ENCODE data around the gene PTPRG.

PTPRG gene

GRCh38 chr3:61664105-61664482 lies 102.7 kb downstream of the PTPRG start:
- no peak for ATAC-seq
- Mint-ChIP-seq H3K27me3 (no peaks in the 10 kb centered on the region), H3K27ac (no peak overlapping the region), H3K4me1 (no peaks in the 10 kb centered on the region), H3K4me3 (no peak overlapping the region), H3K9me3 (no peaks in the 10 kb centered on the region), H3K36me3 (no peaks in the 10 kb centered on the region)

- no peak for ATAC-seq
- no peak overlapping the region for H3K4me3 Mint-ChIP-seq
- H3K27ac Mint-ChIP-seq = no peak overlapping the region
- H3K9me3 Mint-ChIP-seq = no peaks in the 10 kb centered on the region
- no peaks in the 10 kb centered on the region for H3K36me3 Mint-ChIP-seq
- no peaks in the 10 kb centered on the region for H3K4me1 Mint-ChIP-seq
- H3K27me3 Mint-ChIP-seq = no peaks in the 10 kb centered on the region
Observed at GRCh38 chr3:61665121-61665520, 103.8 kb downstream of the PTPRG start.

- no peaks in the 10 kb centered on the region for H3K9me3 Mint-ChIP-seq
- H3K36me3 Mint-ChIP-seq = no peaks in the 10 kb centered on the region
- no peaks in the 10 kb centered on the region for H3K4me1 Mint-ChIP-seq
- H3K4me3 Mint-ChIP-seq = no peak overlapping the region
- no peak for ATAC-seq
- no peak overlapping the region for H3K27ac Mint-ChIP-seq
- H3K27me3 Mint-ChIP-seq = no peaks in the 10 kb centered on the region
Observed at GRCh38 chr3:61665987-61666386, 104.6 kb downstream of the PTPRG start.

DNA sequence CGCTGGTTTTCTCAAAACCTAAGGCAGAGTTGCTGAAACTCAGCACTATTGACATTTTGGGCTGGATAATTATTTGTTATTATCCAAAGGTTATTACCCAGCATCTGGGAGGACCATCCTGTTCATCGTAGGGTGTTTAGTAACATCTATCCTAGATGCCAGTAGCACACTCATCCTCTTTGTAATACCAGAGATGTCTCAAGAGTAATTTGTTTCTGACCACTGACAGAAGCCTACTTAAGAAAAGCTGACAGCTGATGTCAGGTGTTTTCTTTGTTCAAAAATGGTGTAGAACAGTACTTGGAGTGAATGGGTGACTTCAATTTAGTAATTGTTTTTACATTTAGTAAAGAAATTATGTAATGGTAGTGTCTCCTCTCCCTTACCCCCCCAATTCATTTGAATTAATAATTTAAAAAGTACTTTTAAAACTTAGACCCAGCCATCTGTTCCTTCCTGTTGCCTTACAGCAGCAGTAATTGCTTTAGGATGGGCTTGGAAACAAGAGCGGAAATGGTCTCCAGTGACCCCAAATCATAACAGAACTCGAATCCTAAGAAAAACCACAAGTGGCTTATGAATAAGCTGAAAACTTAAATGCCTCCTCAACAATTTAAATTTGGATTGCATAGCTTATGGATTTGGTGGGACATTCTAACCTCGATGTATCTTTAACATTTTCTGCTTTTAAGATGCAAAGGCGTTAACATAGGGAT lies 105.4 kb downstream of the PTPRG start:
- no peaks in the 10 kb centered on the region for H3K9me3 Mint-ChIP-seq
- H3K27me3 Mint-ChIP-seq = no peaks in the 10 kb centered on the region
- H3K27ac Mint-ChIP-seq = no peak overlapping the region
- H3K4me1 Mint-ChIP-seq = no peaks in the 10 kb centered on the region
- H3K36me3 Mint-ChIP-seq = no peaks in the 10 kb centered on the region
- H3K4me3 Mint-ChIP-seq = no peak overlapping the region
- no peak for ATAC-seq

GRCh38 chr3:61667383-61667782 lies 106.0 kb downstream of the PTPRG start:
- Mint-ChIP-seq H3K4me3 (no peak overlapping the region), H3K9me3 (no peaks in the 10 kb centered on the region), H3K4me1 (no peaks in the 10 kb centered on the region), H3K36me3 (no peaks in the 10 kb centered on the region), H3K27ac (no peak overlapping the region), H3K27me3 (no peaks in the 10 kb centered on the region)
- ATAC-seq = no peak

DNA sequence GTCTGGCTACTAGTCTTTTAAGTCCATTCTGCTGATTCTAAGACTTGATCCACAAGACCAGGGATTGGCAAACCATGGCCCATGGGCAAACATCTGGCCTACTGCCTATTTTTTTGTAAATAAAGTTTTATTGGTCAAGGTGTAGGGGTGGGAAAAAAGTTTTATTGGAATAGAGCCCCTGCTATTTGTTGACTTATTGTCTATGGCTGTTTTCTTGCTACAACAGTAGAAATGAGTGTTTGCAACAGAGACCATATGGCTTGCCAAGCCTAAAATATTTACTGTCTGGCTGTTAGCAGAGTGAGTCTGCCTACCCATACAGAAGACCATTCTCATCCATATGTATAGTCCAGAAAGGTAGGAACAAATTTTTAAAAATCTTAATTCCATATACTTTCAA lies 106.4 kb downstream of the PTPRG start:
- H3K4me3 Mint-ChIP-seq = no peak overlapping the region

GRCh38 chr3:61668317-61668864 lies 107.0 kb downstream of the PTPRG start:
- H3K9me3 Mint-ChIP-seq = peaks cover 2% of the 10 kb centered on the region
- H3K27me3 Mint-ChIP-seq = no peaks in the 10 kb centered on the region
- H3K4me1 Mint-ChIP-seq = no peaks in the 10 kb centered on the region
- ATAC-seq = no peak
- H3K36me3 Mint-ChIP-seq = no peaks in the 10 kb centered on the region
- no peak overlapping the region for H3K27ac Mint-ChIP-seq
- H3K4me3 Mint-ChIP-seq = no peak overlapping the region

More for the DNA sequence above, 106.4 kb downstream of the PTPRG start:
- ATAC-seq = no peak
- Mint-ChIP-seq H3K4me1 (no peaks in the 10 kb centered on the region), H3K27me3 (no peaks in the 10 kb centered on the region), H3K27ac (no peak overlapping the region), H3K36me3 (no peaks in the 10 kb centered on the region), H3K9me3 (peaks cover under 1% of the 10 kb centered on the region)

GRCh38 chr3:61669203-61669602 lies 107.8 kb downstream of the PTPRG start:
- no peak overlapping the region for H3K27ac Mint-ChIP-seq
- H3K4me1 Mint-ChIP-seq = no peaks in the 10 kb centered on the region
- no peaks in the 10 kb centered on the region for H3K36me3 Mint-ChIP-seq
- H3K4me3 Mint-ChIP-seq = no peak overlapping the region
- H3K9me3 Mint-ChIP-seq = peaks cover 2% of the 10 kb centered on the region
- ATAC-seq = no peak
- H3K27me3 Mint-ChIP-seq = no peaks in the 10 kb centered on the region

DNA sequence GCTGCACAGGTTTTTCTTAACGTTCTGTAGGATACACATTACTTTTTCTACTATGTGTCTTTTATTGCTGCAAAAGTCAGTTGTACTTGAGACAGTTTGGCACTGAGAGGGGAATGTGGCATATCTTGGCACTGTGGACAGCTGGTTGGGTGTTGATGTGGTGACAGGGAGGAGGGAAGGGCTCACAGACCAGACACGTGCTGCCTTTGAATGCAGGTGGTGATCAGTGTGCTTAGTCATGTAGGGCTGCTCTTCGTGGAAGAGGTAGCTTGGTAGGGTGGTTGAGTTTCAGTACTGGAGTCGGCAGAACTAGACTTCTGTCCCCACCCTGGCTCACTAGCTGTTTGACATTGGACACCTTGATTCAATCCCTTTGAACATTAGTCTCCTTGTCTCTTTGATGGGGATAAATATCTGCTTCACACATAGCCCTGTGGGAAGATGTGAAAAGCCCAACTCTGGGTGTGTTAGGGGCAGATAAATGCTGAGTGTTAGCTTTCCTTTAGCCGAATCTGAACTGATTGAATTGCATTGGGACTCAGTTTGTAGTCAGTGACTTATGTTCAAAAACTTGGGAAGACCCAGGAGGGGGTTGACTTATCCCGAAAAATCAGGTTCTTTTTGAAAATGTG lies 108.4 kb downstream of the PTPRG start:
- H3K27ac Mint-ChIP-seq = no peak overlapping the region
- H3K4me3 Mint-ChIP-seq = no peak overlapping the region
- ATAC-seq = peak; percentile 73
- no peaks in the 10 kb centered on the region for H3K4me1 Mint-ChIP-seq
- H3K36me3 Mint-ChIP-seq = no peaks in the 10 kb centered on the region
- no peaks in the 10 kb centered on the region for H3K27me3 Mint-ChIP-seq
- peaks cover 2% of the 10 kb centered on the region for H3K9me3 Mint-ChIP-seq

DNA sequence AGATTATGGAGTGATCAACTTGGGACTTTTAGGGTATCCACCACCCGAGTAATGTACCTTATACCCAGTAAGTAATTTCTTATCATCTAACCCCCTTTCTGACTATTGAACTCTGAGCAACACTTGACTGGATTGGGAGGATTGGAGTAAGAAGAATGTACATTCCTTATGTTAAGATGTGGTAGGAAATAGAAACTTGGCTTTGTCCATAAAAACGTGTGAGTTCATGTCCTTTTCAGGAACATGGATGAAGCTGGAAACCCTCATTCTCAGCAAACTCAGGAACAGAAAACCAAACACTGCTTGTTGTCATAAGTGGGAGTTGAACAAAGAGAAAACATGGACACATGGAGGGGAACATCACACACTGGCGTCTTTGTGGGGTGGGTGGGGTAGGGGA lies 112.3 kb downstream of the PTPRG start:
- Mint-ChIP-seq H3K27me3 (no peaks in the 10 kb centered on the region), H3K27ac (no peak overlapping the region), H3K4me3 (no peak overlapping the region), H3K36me3 (no peaks in the 10 kb centered on the region), H3K9me3 (peaks cover 2% of the 10 kb centered on the region), H3K4me1 (no peaks in the 10 kb centered on the region)
- ATAC-seq = no peak

DNA sequence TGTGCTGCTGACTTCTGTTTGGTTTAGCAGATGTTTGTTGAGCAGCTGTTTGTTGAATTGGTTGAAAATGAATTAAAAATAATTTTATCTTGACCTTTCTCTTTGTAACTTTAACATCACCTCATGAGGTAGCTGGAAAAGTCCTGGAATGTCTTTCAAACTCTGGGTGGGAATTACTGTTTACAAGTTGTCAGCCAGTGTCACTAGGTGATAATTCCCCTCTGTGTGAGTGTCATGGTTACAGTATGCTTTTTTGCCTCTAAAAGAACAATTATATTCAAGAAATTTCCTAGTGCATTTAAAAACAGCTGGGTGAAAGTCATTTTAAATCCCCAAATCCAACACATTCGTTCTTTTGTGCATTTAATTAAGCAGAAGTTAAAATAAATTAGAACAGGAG lies 113.2 kb downstream of the PTPRG start:
- Mint-ChIP-seq H3K27me3 (no peaks in the 10 kb centered on the region), H3K9me3 (peaks cover 2% of the 10 kb centered on the region), H3K27ac (no peak overlapping the region), H3K4me3 (no peak overlapping the region), H3K4me1 (no peaks in the 10 kb centered on the region), H3K36me3 (no peaks in the 10 kb centered on the region)
- no peak for ATAC-seq

DNA sequence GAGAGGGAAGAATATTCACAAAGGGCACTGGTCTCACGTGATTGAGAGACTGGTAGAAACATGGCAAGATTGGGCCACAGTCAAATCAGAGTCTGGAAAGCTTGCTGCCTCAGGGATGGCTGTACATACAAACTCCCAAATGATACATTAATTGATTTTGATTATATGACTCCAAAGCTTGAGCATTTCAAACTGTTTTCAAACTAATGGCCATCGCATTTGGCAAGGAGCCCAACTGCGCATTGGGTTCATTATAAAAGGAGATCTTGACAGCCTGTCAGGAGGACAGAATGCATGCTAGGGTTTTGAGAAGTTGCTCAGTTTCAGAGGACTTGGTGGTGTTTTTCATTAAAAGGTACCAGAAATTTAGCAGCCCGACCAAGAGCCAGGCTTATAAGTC lies 117.7 kb downstream of the PTPRG start:
- H3K9me3 Mint-ChIP-seq = no peaks in the 10 kb centered on the region
- no peaks in the 10 kb centered on the region for H3K36me3 Mint-ChIP-seq
- H3K4me3 Mint-ChIP-seq = no peak overlapping the region
- no peaks in the 10 kb centered on the region for H3K4me1 Mint-ChIP-seq
- ATAC-seq = no peak
- no peaks in the 10 kb centered on the region for H3K27me3 Mint-ChIP-seq
- no peak overlapping the region for H3K27ac Mint-ChIP-seq

GRCh38 chr3:61680617-61681016 lies 119.2 kb downstream of the PTPRG start:
- Mint-ChIP-seq H3K36me3 (no peaks in the 10 kb centered on the region), H3K4me1 (no peaks in the 10 kb centered on the region), H3K4me3 (no peak overlapping the region), H3K9me3 (no peaks in the 10 kb centered on the region), H3K27ac (no peak overlapping the region), H3K27me3 (no peaks in the 10 kb centered on the region)
- ATAC-seq = no peak

GRCh38 chr3:61681636-61682035 lies 120.3 kb downstream of the PTPRG start:
- Mint-ChIP-seq H3K36me3 (no peaks in the 10 kb centered on the region), H3K4me1 (no peaks in the 10 kb centered on the region), H3K9me3 (no peaks in the 10 kb centered on the region), H3K4me3 (no peak overlapping the region), H3K27me3 (no peaks in the 10 kb centered on the region), H3K27ac (no peak overlapping the region)
- ATAC-seq = no peak

GRCh38 chr3:61682671-61683548 lies 121.5 kb downstream of the PTPRG start:
- H3K4me3 Mint-ChIP-seq = no peak overlapping the region
- peak; percentile 46 for ATAC-seq
- H3K36me3 Mint-ChIP-seq = no peaks in the 10 kb centered on the region
- H3K27me3 Mint-ChIP-seq = no peaks in the 10 kb centered on the region
- no peaks in the 10 kb centered on the region for H3K9me3 Mint-ChIP-seq
- peak overlapping the region; percentile 17 for H3K27ac Mint-ChIP-seq
- H3K4me1 Mint-ChIP-seq = no peaks in the 10 kb centered on the region
